ENCODE data around the gene GABBR2.

DNA sequence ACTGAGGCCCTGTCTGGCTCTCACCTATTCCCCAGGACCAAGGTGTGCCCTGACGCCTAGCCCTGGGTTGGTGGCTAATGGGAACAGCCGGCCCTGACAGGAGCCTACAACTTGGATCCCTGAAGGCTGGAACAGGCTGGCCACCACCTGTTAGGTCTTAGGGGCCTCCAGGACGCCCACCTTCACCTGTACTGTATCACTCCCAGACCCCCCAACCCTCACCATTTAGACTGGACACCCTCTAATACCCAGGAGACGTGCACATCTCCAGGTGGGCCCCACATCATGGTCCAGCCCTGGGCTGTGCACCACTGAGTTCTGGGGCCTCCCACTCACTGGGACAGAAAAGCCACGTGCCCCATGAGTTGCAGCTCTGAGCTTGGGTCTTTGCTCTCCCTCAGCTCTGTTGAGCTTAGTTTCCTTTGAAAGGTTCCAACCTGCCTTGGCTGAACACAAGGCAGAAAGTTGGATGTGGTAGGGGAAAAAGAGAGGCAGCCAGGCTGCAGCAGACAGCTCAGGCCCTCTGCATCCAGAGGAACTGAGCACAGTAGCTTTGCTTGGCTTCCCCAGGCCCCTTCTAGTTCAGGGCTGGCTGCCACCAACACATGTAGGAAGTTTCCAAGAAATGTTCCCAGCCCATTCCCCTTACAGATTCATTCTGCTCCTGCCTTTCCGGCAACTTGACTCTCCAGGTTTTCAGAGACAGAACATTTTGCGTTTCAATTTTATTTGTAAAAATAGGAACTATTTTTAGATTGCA is 336.5 kb downstream of the GABBR2 start:
- TF ChIP-seq CTCF (conservative IDR thresholded peaks at IDR 0.05) = no peak
- TF ChIP-seq EZH2 (IDR thresholded peaks at IDR 0.05; ENCODE audit: low read depth) = no peak
